Tibial nerve (tissue), 4 donors: ENCODE data around the gene OPTC.
"Not testable (repeated sequence)": the region's sequence is repeated elsewhere in the genome, so short reads cannot be mapped to it uniquely, and the experiment has no call there.

Experiments used
- EP300 ChIP-seq, 2 donors: sonication (generic); formaldehyde crosslinking; IDR thresholded peaks; one replicate each; pipeline ENCODE4 v1.6.1; 2017; ENCODE audit warnings: antibody characterized with exemption in 2 of 2, mild to moderate bottlenecking in 1 of 2
- POLR2A ChIP-seq, 2 donors: fragments of 450-650 bp; IDR thresholded peaks; one replicate each; pipeline ENCODE4 v1.6.1; 2017; ENCODE audit warnings: antibody characterized with exemption in 2 of 2, mild to moderate bottlenecking in 2 of 2, moderate library complexity in 2 of 2
- TF ChIP-seq, protein P1 (sequence below), 5 experiments: fragments of 200-600 bp in 3 of 5; fragments of 450-650 bp in 2 of 5; sonication (generic) in 3 of 5; IDR thresholded peaks; one replicate each; pipeline ENCODE4 v1.5.1; 2016 to 2019; ENCODE audit warnings: antibody characterized with exemption in 5 of 5, mild to moderate bottlenecking in 3 of 5, moderate library complexity in 2 of 5

DNA sequence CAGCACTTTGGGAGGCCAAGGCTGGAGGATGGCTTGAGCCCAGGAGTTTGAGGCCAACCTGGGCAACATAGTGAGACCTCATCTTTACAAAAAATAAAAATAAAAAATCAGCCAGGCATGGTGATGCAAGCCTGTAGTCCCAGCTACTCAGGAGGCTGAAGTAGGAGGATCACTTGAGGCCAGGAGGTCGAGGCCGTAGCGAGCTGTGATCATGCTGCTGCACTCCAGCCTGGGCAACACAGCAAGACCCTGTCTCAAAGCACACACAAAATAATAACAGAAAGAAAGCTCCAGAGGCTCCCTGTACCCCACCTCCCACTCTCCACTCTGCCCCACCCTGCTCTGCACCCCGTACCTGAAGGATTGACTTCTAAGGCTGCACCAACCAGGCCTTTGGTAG lies 24.2 kb downstream of the OPTC start:
- TF ChIP-seq, protein P1, sequence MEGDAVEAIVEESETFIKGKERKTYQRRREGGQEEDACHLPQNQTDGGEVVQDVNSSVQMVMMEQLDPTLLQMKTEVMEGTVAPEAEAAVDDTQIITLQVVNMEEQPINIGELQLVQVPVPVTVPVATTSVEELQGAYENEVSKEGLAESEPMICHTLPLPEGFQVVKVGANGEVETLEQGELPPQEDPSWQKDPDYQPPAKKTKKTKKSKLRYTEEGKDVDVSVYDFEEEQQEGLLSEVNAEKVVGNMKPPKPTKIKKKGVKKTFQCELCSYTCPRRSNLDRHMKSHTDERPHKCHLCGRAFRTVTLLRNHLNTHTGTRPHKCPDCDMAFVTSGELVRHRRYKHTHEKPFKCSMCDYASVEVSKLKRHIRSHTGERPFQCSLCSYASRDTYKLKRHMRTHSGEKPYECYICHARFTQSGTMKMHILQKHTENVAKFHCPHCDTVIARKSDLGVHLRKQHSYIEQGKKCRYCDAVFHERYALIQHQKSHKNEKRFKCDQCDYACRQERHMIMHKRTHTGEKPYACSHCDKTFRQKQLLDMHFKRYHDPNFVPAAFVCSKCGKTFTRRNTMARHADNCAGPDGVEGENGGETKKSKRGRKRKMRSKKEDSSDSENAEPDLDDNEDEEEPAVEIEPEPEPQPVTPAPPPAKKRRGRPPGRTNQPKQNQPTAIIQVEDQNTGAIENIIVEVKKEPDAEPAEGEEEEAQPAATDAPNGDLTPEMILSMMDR (IDR thresholded peaks at IDR 0.05): not testable (repeated sequence)
- not testable (repeated sequence) for TF ChIP-seq POLR2A, EP300 (IDR thresholded peaks at IDR 0.05)
